D721Med (cell line): ENCODE measurements around the gene ZNF469.

Experiments used
- DNase-seq: peaks from one replicate; pipeline ENCODE4 v3.0.0; 2011; ENCODE audit warnings: low spot score; ENCODE audit not compliant: insufficient read length
- FAIRE-seq: peaks from 2 replicates; lab custom pipeline; 2011; peaks lifted over from hg19 to GRCh38; lab: Jason Lieb, UNC
- TF ChIP-seq, protein P1 (sequence below): IDR thresholded peaks from 2 replicates; pipeline ENCODE4 v1.5.1; 2012; ENCODE audit warnings: mild to moderate bottlenecking, control low read depth; ENCODE audit not compliant: insufficient read depth; ENCODE audit errors: missing control alignments

Gene ZNF469

DNA sequence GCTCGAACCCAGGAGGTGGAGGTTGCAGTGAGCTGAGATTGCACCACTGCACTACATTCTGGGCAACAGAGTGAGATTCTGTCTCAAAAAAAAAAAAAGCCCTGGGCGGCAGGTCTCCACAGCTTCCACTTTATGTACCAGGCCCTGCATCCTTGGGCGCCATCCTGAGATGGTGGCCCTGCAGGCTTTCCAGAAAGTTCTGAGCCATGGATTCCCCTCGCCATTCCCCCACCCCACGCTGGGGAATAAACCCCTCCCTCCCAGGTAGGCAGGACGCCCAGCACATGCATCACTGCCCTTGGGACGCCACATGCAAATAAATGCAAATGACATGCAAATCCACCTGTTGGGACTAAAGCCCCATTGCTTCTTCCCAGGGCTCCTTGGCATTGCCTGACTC lies 13.8 kb upstream of the ZNF469 start:
- FAIRE-seq (no peak), DNase-seq (no peak)
- TF ChIP-seq, protein P1, sequence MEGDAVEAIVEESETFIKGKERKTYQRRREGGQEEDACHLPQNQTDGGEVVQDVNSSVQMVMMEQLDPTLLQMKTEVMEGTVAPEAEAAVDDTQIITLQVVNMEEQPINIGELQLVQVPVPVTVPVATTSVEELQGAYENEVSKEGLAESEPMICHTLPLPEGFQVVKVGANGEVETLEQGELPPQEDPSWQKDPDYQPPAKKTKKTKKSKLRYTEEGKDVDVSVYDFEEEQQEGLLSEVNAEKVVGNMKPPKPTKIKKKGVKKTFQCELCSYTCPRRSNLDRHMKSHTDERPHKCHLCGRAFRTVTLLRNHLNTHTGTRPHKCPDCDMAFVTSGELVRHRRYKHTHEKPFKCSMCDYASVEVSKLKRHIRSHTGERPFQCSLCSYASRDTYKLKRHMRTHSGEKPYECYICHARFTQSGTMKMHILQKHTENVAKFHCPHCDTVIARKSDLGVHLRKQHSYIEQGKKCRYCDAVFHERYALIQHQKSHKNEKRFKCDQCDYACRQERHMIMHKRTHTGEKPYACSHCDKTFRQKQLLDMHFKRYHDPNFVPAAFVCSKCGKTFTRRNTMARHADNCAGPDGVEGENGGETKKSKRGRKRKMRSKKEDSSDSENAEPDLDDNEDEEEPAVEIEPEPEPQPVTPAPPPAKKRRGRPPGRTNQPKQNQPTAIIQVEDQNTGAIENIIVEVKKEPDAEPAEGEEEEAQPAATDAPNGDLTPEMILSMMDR, result no peak

DNA sequence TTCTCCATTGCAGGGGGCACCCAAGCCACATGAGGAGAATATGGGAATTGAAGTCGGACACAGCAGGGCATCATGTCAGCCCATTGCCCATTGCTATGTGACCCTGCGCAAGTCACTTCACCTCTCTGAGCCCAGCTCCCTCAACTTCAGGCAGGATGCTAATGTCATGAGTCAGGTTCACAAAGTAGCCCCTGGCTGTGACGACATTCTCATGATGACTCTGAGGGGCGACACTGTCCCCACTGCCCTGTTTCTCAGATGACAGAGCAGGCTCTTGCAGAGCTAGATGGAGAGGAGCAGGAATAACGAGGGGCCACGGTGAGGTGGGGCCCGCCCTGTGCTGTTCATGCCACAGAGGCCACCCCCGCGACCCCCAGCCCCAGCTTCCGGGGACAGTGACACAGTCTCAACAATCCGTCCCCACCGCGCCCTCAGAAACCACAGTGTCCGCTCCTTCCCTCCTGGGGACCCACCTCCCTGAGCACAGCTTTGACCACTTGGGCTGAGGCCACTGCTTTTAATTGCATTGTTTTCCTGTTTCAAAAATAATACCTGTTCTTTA lies 13.2 kb upstream of the ZNF469 start:
- no peak for FAIRE-seq
- no peak for DNase-seq
- TF ChIP-seq, protein P1, result no peak

DNA sequence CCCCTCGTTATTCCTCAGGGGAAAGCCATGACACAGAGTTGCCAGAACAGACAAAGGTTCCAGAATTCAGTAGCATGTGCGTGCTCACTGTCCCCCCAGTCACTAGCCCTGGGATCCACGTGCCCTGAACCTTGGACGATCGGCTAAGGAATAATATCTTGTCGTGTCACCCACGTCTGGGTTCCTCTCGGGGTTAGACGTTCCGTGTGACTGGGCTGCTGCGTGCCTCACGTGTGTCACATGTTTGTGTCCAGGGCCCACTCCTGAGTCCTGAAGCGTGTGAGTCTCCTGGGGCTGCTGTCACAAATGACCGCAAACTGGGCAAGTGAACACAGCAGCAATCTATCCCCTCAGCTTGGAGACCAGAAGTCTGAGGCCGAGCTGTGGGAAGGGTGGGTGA lies 12.4 kb upstream of the ZNF469 start:
- no peak for DNase-seq
- TF ChIP-seq, protein P1, result no peak
- no peak for FAIRE-seq

DNA sequence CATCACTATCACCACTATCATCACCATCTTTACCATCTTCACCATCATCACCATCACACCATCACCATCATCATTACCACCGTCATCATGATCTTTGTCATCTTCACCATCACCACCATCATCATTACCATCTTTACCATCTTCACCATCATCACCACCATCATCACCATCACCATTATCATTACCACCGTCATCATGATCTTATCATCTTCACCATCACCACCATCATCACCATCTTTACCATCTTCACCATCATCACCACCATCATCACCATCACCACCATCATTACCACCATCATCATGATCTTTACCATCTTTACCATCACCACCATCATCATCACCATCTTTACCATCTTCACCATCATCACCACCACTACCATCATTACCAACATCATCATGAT lies 10.2 kb upstream of the ZNF469 start:
- FAIRE-seq (no peak), DNase-seq (no peak)

DNA sequence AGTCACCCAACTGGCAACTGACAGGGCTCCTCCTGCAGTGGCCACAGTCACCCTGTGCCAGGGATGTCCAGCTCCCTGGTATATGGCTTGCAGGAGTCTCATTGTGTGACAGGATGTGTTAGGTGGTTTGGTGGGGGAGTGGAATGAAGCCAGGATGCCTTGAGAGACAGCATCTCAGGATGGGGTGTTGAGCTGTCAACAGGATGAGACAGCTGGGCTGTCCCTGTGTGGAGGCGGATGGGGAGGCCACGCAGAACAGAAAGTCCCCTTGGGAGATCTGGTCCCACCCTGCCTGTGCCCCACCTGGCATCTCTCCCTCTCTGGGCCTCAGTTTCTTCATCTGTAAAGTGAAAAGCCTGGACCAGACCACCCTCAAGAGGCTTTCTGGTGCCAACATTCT lies 9.5 kb upstream of the ZNF469 start:
- TF ChIP-seq, protein P1, result no peak
- no peak for FAIRE-seq
- DNase-seq, result no peak

More for the DNA sequence above, 10.2 kb upstream of the ZNF469 start:
- TF ChIP-seq, protein P1, result no peak

DNA sequence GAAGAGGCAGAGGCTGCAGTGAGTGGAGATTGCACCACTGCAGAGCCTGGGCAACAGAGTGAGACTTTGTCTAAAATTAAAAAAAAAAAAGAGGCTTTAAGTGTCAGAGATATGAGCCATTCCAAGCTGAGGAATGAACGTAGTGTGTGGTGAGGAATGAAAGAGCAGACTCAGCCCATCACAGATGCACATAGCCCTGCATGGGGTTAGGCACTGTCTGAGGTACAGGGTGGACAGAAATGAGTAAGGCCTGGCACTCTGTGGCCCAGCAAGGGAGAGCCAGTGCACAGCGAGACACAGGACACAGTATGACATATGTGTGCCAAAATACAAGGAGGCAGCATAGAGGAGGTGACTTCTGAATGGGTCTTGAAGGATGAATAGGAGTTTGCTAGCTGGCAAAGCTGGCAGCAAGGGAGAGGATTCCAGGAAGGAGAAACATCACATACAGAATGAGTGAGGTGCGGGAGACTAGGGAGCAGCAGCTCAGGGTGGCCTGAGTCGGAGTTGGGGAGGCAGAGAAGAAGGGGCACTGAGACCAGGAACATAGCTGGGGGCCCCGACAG lies 8.7 kb upstream of the ZNF469 start:
- no peak for FAIRE-seq
- no peak for DNase-seq
- TF ChIP-seq, protein P1, result no peak

DNA sequence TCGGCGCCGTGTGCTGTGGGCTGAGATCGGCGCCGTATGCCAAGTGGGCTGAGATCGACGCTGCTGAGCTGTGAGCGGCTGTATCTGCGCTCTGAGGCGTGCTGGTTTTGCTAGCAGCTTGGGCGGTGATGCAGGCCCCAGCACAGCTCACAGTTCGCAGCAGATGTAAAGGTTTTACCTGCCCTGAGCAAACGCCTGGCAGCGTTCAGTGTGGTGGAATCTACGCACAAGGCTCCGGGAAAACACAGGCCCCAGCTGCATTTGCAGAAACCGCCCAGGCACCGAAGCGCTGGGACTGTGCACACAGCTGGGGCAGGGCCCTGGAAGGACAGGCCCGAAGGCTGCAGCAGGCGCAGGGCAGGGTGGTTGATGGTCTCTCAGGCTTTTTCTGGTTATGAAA lies 8.0 kb upstream of the ZNF469 start:
- TF ChIP-seq, protein P1, result no peak
- FAIRE-seq (no peak), DNase-seq (no peak)
